ENCODE data around the gene LCNL1. TPM values are rescaled to one million over a fixed set of nuclear protein-coding genes. Genes with fewer than 3 reads are reported as not detected.
"Not testable (repeated sequence)": the region's sequence is repeated elsewhere in the genome, so short reads cannot be mapped to it uniquely, and the experiment has no call there.

The LCNL1 gene
- total RNA-seq, 1 experiment from 2014 or later: not detected

DNA sequence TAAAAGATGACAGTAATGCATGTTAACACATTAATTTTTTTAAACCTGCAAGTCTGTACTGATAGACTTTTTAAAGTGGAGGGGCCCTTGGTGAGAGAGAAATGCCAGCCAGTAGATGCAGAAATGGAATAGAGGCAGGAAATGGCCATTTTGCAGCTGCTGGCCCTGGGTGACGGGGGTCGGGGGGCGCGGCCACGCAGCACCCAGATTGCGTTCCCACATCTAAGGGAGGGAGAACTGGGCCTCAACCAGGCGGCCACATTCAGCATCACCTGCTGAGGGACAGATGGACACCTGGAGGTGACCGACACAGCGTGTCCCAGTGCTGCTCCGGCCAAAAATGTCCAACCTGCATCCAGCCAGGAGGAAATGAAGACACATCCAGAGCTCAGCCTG lies 19.9 kb downstream of the LCNL1 start:
- no TSS peak for BruUV-seq (replicated peaks)
- DNase-seq (ENCODE audit: low spot score): no peak
- H3K4me3 ChIP-seq (ENCODE audit: low read depth, low read length, poor library complexity, severe bottlenecking): no peak overlapping the region
- no peaks in the 10 kb centered on the region for H3K27me3 ChIP-seq (replicated peaks; ENCODE audit: insufficient read depth, low read depth, low read length, poor library complexity)
- no peaks in the 10 kb centered on the region for H3K9me3 ChIP-seq (ENCODE audit: low read depth, low read length, poor library complexity, severe bottlenecking)
- intact Hi-C loops (cut with micrococcal nuclease; ENCODE audit: unreplicated experiment): no loop called here
- ChIA-PET POLR2A (ENCODE audit: low non-redundant PET) (no interaction called here), CTCF (interaction anchor here (1.2 kb wide), 1 partner anchor 33 kb away, joined by 3 read pairs; no protein-coding TSS in a partner anchor)
- no peaks in the 10 kb centered on the region for H3K4me1 ChIP-seq (ENCODE audit: insufficient read depth, low read length, poor library complexity, severe bottlenecking)
- H3K36me3 ChIP-seq (ENCODE audit: insufficient read depth, low read length, poor library complexity, severe bottlenecking): no peaks in the 10 kb centered on the region
- TF ChIP-seq EZH2 (IDR thresholded peaks at IDR 0.05; ENCODE audit: borderline replicate concordance, low read depth, low read length, poor library complexity, severe bottlenecking): no peak
- TF ChIP-seq, protein P1, sequence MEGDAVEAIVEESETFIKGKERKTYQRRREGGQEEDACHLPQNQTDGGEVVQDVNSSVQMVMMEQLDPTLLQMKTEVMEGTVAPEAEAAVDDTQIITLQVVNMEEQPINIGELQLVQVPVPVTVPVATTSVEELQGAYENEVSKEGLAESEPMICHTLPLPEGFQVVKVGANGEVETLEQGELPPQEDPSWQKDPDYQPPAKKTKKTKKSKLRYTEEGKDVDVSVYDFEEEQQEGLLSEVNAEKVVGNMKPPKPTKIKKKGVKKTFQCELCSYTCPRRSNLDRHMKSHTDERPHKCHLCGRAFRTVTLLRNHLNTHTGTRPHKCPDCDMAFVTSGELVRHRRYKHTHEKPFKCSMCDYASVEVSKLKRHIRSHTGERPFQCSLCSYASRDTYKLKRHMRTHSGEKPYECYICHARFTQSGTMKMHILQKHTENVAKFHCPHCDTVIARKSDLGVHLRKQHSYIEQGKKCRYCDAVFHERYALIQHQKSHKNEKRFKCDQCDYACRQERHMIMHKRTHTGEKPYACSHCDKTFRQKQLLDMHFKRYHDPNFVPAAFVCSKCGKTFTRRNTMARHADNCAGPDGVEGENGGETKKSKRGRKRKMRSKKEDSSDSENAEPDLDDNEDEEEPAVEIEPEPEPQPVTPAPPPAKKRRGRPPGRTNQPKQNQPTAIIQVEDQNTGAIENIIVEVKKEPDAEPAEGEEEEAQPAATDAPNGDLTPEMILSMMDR (conservative IDR thresholded peaks at IDR 0.05; ENCODE audit: low read depth, low read length): no peak
- H3K27ac ChIP-seq (ENCODE audit: low read depth, low read length, poor library complexity, severe bottlenecking): no peak overlapping the region

DNA sequence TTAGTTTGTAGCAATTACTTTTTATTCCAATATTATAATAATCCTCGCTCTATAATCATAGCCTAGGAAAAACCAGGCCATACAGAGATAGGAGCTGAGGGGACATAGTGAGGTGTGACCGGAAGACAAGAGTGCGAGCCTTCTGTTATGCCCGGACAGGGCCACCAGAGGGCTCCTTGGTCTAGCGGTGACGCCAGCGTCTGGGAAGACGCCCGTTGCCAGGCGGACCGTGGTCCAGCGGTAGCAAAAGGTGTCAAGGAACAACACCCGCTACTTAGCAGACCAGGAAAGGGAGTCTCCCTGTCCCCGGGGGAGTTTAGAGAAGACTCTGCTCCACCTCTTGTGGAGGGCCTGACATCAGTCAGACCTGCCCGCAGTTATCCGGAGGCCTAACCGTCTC lies 21.5 kb downstream of the LCNL1 start:
- H3K27ac ChIP-seq (ENCODE audit: low read depth, low read length, poor library complexity, severe bottlenecking); DNase-seq (ENCODE audit: low spot score); intact Hi-C loops (cut with micrococcal nuclease; ENCODE audit: unreplicated experiment); CTCF ChIA-PET; H3K4me1 ChIP-seq (ENCODE audit: insufficient read depth, low read length, poor library complexity, severe bottlenecking); H3K27me3 ChIP-seq (replicated peaks; ENCODE audit: insufficient read depth, low read depth, low read length, poor library complexity); H3K36me3 ChIP-seq (ENCODE audit: insufficient read depth, low read length, poor library complexity, severe bottlenecking); H3K9me3 ChIP-seq (ENCODE audit: low read depth, low read length, poor library complexity, severe bottlenecking); BruUV-seq (replicated peaks); H3K4me3 ChIP-seq (ENCODE audit: low read depth, low read length, poor library complexity, severe bottlenecking); POLR2A ChIA-PET (ENCODE audit: low non-redundant PET): not testable (repeated sequence)
- TF ChIP-seq, protein P1 (conservative IDR thresholded peaks at IDR 0.05; ENCODE audit: low read depth, low read length): peak; percentile 36

DNA sequence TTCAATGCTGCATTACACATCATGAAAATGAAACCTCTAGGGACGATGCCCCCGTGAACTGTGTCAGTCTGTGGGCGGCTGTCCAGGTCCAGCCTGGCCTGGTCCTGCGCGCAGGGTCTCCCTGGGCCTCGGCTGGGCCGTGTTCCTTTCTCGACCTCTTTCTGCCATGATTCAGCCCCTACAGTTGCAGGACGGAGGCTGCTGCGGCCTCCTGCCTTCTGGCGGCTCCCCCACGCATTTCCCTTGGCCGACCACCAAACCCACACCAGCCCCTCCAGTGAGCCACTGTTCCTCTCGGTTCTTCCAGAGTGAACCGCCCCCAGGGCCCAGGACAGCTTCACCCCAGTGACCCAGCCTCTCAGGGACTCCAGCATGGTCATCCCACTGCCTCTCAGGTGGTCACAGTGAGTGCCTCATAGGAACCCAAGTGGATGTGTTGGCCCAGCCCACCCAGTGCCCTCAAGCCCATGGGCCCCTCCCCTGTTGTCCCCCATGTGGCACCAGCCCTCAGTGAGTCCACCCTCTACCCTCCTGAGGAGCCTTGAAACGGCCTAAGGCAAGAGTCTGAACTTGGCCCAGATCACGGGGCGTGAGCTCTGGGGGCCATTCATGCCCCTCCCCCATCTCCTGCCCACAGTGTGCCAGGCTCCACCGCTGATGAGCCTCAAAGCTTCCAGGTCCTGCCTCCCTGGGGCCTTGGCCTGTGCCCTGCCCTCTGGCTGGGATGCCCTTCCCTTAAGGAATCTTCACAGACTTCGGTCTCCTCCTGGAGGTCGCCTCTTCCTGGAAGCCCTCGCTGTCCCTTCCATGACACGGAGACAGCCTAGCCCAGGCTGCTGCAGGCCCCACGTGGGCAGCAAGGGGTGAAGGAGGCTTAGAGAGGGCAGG lies 23.6 kb downstream of the LCNL1 start:
- no peak for TF ChIP-seq EZH2 (IDR thresholded peaks at IDR 0.05; ENCODE audit: borderline replicate concordance, low read depth, low read length, poor library complexity, severe bottlenecking)
- TF ChIP-seq, protein P1 (conservative IDR thresholded peaks at IDR 0.05; ENCODE audit: low read depth, low read length): no peak
- intact Hi-C loops (cut with micrococcal nuclease; ENCODE audit: unreplicated experiment): no loop called here
- no TSS peak for BruUV-seq (replicated peaks)
- no peaks in the 10 kb centered on the region for H3K9me3 ChIP-seq (ENCODE audit: low read depth, low read length, poor library complexity, severe bottlenecking)
- no peak overlapping the region for H3K27ac ChIP-seq (ENCODE audit: low read depth, low read length, poor library complexity, severe bottlenecking)
- no peaks in the 10 kb centered on the region for H3K27me3 ChIP-seq (replicated peaks; ENCODE audit: insufficient read depth, low read depth, low read length, poor library complexity)
- CTCF ChIA-PET: no interaction called here
- no peaks in the 10 kb centered on the region for H3K4me1 ChIP-seq (ENCODE audit: insufficient read depth, low read length, poor library complexity, severe bottlenecking)
- no peak for DNase-seq (ENCODE audit: low spot score)
- H3K36me3 ChIP-seq (ENCODE audit: insufficient read depth, low read length, poor library complexity, severe bottlenecking): peaks cover 3% of the 10 kb centered on the region
- POLR2A ChIA-PET (ENCODE audit: low non-redundant PET): no interaction called here
- no peak overlapping the region for H3K4me3 ChIP-seq (ENCODE audit: low read depth, low read length, poor library complexity, severe bottlenecking)

Measured in A673 (cell line).